Fibroblast of lung (primary cell): ENCODE results near the gene MSANTD2. TPM values are rescaled to one million over a fixed set of nuclear protein-coding genes. Genes with fewer than 3 reads are reported as not detected.

ENCODE experiments used
- DNase-seq, 2 donors: peaks; one replicate each; pipeline versions ENCODE4 v3.0.0 to v3.0.0-alpha.2; 2010; ENCODE audit warnings: low read depth in 2 of 2
- H2AFZ ChIP-seq: 2 replicates; pipeline ENCODE4 v1.5.1; 2012; ENCODE audit warnings: low read length, control low read depth, inconsistent platforms
- H3K27ac ChIP-seq: 2 replicates; pipeline ENCODE4 v1.5.1; 2011; ENCODE audit warnings: low read length, control low read depth; ENCODE audit not compliant: insufficient read depth
- H3K27me3 ChIP-seq: 2 replicates; pipeline ENCODE4 v1.5.1; 2011; ENCODE audit warnings: mild to moderate bottlenecking, low read length; ENCODE audit not compliant: control insufficient read depth, insufficient read depth
- H3K36me3 ChIP-seq: 2 replicates; pipeline ENCODE4 v1.5.1; 2011; ENCODE audit warnings: low read length; ENCODE audit not compliant: control insufficient read depth, insufficient read depth
- H3K4me1 ChIP-seq: 2 replicates; pipeline ENCODE4 v1.5.1; 2011; ENCODE audit warnings: low read length; ENCODE audit not compliant: control insufficient read depth, insufficient read depth; ENCODE audit errors: extremely low read depth
- H3K4me2 ChIP-seq: 2 replicates; pipeline ENCODE4 v1.5.1; 2011; ENCODE audit warnings: low read length, control low read depth; ENCODE audit not compliant: insufficient read depth; ENCODE audit errors: extremely low read depth
- H3K4me3 ChIP-seq, 4 experiments: fragments of 200-600 bp in 1 of 4; sonication (generic) in 1 of 4; replicated peaks in 1 of 4; 2 replicates each; pipeline ENCODE4 v1.5.1; 2011 to 2016; ENCODE audit warnings: low read length in 4 of 4, low read depth in 3 of 4, mild to moderate bottlenecking in 3 of 4, control low read depth in 2 of 4, inconsistent platforms in 1 of 4, mixed read lengths in 1 of 4; ENCODE audit not compliant: insufficient read depth in 1 of 4; ENCODE audit errors: control extremely low read depth in 1 of 4
- H3K79me2 ChIP-seq: 2 replicates; pipeline ENCODE4 v1.5.1; 2012; ENCODE audit warnings: mild to moderate bottlenecking, low read length, inconsistent platforms; ENCODE audit not compliant: control insufficient read depth, insufficient read depth
- H3K9ac ChIP-seq: 2 replicates; pipeline ENCODE4 v1.5.1; 2011; ENCODE audit warnings: mild to moderate bottlenecking, low read length, control low read depth; ENCODE audit not compliant: insufficient read depth
- H3K9me3 ChIP-seq: 2 replicates; pipeline ENCODE4 v1.5.1; 2012; ENCODE audit warnings: low read depth, low read length; ENCODE audit not compliant: control insufficient read depth, insufficient read depth
- H4K20me1 ChIP-seq: 2 replicates; pipeline ENCODE4 v1.5.1; 2011; ENCODE audit warnings: low read length; ENCODE audit not compliant: control insufficient read depth, insufficient read depth; ENCODE audit errors: extremely low read depth
- CTCF ChIP-seq, 2 donors: IDR thresholded peaks in 1 of 2; conservative IDR thresholded peaks in 1 of 2; 1 replicate in 1 of 2; 2 replicates in 1 of 2; pipeline ENCODE4 v1.5.1; 2011 to 2012; ENCODE audit warnings: low read length in 2 of 2, control low read depth in 1 of 2, inconsistent platforms in 1 of 2, low read depth in 1 of 2, mild to moderate bottlenecking in 1 of 2
- EZH2 ChIP-seq: IDR thresholded peaks from 2 replicates; pipeline ENCODE4 v1.5.1; 2012; ENCODE audit warnings: low read length, control low read depth, mild to moderate bottlenecking; ENCODE audit errors: missing control alignments
- polyA plus RNA-seq, 2 donors: library from polyadenylated mRNA; depleted of rRNA in 1 of 2; stranded (reverse) in 1 of 2; unstranded in 1 of 2; fragments of >200 nt; gene quantifications; 2 replicates each; pipeline ENCODE4 v1.2.1, GENCODE V29; 2011 to 2012; ENCODE audit warnings: missing spikeins in 1 of 2
- total RNA-seq: library from RNA; depleted of rRNA; stranded (reverse); fragments of >200 nt; gene quantifications from 2 replicates; pipeline ENCODE4 v1.2.1, GENCODE V29; 2014

Gene MSANTD2
- total and polyA plus RNA-seq, 2 donors (not counting 1 experiment from before 2014, with no cell fraction given), result 6.3 to 6.6 TPM

GRCh38 chr11:124825876-124826275, 25.7 kb upstream of the MSANTD2 start:
- H3K27ac ChIP-seq, result no peak overlapping the region
- DNase-seq, result no peak

GRCh38 chr11:124823512-124824376, 23.5 kb upstream of the MSANTD2 start:
- TF ChIP-seq CTCF (conservative IDR thresholded peaks at IDR 0.05 in 1 of 2, IDR thresholded peaks at IDR 0.05 in 1 of 2; ENCODE audit: low read depth in 1 of 2, low read length in 2 of 2) (no peak), EZH2 (no peak)
- H3K36me3 ChIP-seq, result no peaks in the 10 kb centered on the region
- H3K4me1 ChIP-seq, result no peaks in the 10 kb centered on the region
- no peak overlapping the region for H2AFZ ChIP-seq
- peak in 1 of 2 donors; percentile 17 for DNase-seq
- no peak overlapping the region for H3K9ac ChIP-seq
- H3K4me3 ChIP-seq, result no peak overlapping the region
- peaks cover 11% of the 10 kb centered on the region for H3K27me3 ChIP-seq
- no peaks in the 10 kb centered on the region for H3K9me3 ChIP-seq
- no peak overlapping the region for H3K27ac ChIP-seq
- no peak overlapping the region for H3K4me2 ChIP-seq
- H3K79me2 ChIP-seq, result no peaks in the 10 kb centered on the region
- H4K20me1 ChIP-seq, result no peaks in the 10 kb centered on the region

More at GRCh38 chr11:124825876-124826275, 25.7 kb upstream of the MSANTD2 start:
- H3K9me3 ChIP-seq, result no peaks in the 10 kb centered on the region
- no peak overlapping the region for H3K4me2 ChIP-seq
- TF ChIP-seq CTCF (conservative IDR thresholded peaks at IDR 0.05 in 1 of 2, IDR thresholded peaks at IDR 0.05 in 1 of 2; ENCODE audit: low read depth in 1 of 2, low read length in 2 of 2), result no peak
- TF ChIP-seq EZH2, result no peak
- no peaks in the 10 kb centered on the region for H3K79me2 ChIP-seq
- peaks cover 10% of the 10 kb centered on the region for H3K27me3 ChIP-seq
- no peaks in the 10 kb centered on the region for H3K4me1 ChIP-seq
- H3K9ac ChIP-seq, result no peak overlapping the region
- no peaks in the 10 kb centered on the region for H4K20me1 ChIP-seq
- no peak overlapping the region for H2AFZ ChIP-seq
- no peaks in the 10 kb centered on the region for H3K36me3 ChIP-seq
- no peak overlapping the region for H3K4me3 ChIP-seq

DNA sequence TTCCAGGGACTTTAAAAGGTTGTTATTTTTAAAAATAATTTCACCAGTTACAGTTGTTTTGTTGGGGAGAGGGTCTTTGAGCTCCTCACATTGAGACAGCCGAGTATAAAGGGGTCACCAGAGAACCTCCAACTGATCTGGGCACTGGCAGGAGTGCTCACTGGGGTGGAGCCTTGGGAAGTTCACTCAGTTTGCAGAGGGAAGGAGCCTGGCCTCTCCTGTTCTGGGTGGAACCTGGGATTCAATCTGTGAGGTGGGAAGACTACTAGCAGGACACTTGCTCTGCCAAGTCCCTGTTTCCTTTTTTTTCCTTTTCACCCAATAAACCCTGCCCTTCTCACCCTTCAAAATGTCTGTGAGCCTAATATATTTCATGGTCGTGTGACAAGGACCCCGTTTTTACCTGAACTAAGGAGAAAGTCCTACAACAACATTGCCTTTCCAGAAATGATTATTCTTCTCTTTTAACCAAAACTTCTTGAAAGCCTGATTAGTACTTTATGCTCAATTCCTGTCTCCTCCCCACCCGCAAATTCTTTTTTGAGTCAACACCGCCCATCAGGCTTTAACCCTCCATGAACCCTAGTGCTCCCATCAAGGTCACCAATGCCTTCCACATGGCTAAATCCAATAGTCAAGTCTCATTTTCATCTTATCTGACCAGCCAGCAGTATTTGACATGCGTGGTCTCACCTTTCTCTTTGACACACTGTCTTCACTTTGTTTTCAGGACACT, 22.0 kb upstream of the MSANTD2 start:
- TF ChIP-seq CTCF (conservative IDR thresholded peaks at IDR 0.05 in 1 of 2, IDR thresholded peaks at IDR 0.05 in 1 of 2; ENCODE audit: low read depth in 1 of 2, low read length in 2 of 2) (no peak), EZH2 (no peak)
- H3K27me3 ChIP-seq, result peaks cover 13% of the 10 kb centered on the region
- no peak overlapping the region for H3K4me3 ChIP-seq
- H2AFZ ChIP-seq, result no peak overlapping the region
- H3K27ac ChIP-seq, result no peak overlapping the region
- H3K9ac ChIP-seq, result no peak overlapping the region
- H3K4me2 ChIP-seq, result no peak overlapping the region
- no peaks in the 10 kb centered on the region for H3K36me3 ChIP-seq
- no peaks in the 10 kb centered on the region for H4K20me1 ChIP-seq
- DNase-seq, result no peak
- H3K9me3 ChIP-seq, result no peaks in the 10 kb centered on the region
- no peaks in the 10 kb centered on the region for H3K4me1 ChIP-seq
- no peaks in the 10 kb centered on the region for H3K79me2 ChIP-seq
